Measurements from ENCODE around the gene PPP6R2.

- no peak for TF ChIP-seq CTCF (conservative IDR thresholded peaks at IDR 0.05 in 1 of 2, IDR thresholded peaks at IDR 0.05 in 1 of 2; ENCODE audit: low read depth in 1 of 2, low read length in 2 of 2)
- no peak for TF ChIP-seq EZH2 (IDR thresholded peaks at IDR 0.05; ENCODE audit: low read length, missing control alignments)
Measured at GRCh38 chr22:50294319-50294656, 48.8 kb upstream of the PPP6R2 start.
